Measurements from ENCODE around the gene SLC25A25. TPM values are rescaled to one million over a fixed set of nuclear protein-coding genes. Genes with fewer than 3 reads are reported as not detected.
"Not testable (repeated sequence)": the region's sequence is repeated elsewhere in the genome, so short reads cannot be mapped to it uniquely, and the experiment has no call there.

SLC25A25 gene
- total RNA-seq, 3 donors from 2014 or later (not counting 1 experiment from before 2014, with no cell fraction given), result 16.8 to 19.1 (median 18.9) TPM

DNA sequence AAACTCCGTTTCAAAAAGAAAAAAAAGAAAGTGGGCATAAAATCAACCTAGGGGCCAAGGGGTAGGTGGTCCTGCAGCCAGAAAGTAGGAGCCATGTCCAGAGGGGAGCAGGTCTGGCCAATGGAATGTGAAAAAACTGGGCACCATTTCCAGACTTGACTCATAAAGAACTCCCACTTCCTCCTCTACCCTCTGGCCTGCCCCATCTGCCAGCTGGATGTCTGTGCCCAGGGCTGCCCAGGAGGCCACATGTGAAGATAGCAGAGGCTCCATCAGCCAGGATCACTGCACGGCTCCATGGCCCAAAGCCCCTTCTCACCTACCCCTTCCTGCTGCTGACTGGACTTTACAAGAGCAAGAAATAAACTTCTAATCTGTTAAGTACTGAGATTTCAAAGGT lies 45.1 kb upstream of the SLC25A25 start:
- intact Hi-C loops (cut with micrococcal nuclease), result no loop called here
- no peak overlapping the region for H3K4me3 ChIP-seq (ENCODE audit: low read length)
- Mint-ChIP-seq H3K27me3 (ENCODE audit: low read depth in 2 of 2) (no peaks in the 10 kb centered on the region), H3K36me3 (no peaks in the 10 kb centered on the region), H3K9me3 (no peaks in the 10 kb centered on the region), H3K27ac (peak overlapping the region in 1 of 2 donors; percentile 20), H3K4me1 (peaks cover 33 to 49% of the 10 kb centered on the region in 2 donors), H3K4me3 (no peak overlapping the region)
- no peaks in the 10 kb centered on the region for H3K9me3 ChIP-seq (ENCODE audit: control insufficient read depth, insufficient read depth, low read length)
- peak in 1 of 2 donors; percentile 34 for DNase-seq
- peaks cover 58% of the 10 kb centered on the region for H3K4me1 ChIP-seq (ENCODE audit: control insufficient read depth, insufficient read depth, low read length)
- no peak overlapping the region for H3K27ac ChIP-seq (ENCODE audit: low read length)
- no peak for ATAC-seq
- 56% methylated on average over 2 of the region's 2 CpGs for whole genome bisulfite sequencing (ENCODE audit: insufficient coverage)
- no peaks in the 10 kb centered on the region for H3K27me3 ChIP-seq (ENCODE audit: control insufficient read depth, insufficient read depth, low read length)
- no peaks in the 10 kb centered on the region for H3K36me3 ChIP-seq (ENCODE audit: control insufficient read depth, insufficient read depth, low read length)
- TF ChIP-seq, protein P1, sequence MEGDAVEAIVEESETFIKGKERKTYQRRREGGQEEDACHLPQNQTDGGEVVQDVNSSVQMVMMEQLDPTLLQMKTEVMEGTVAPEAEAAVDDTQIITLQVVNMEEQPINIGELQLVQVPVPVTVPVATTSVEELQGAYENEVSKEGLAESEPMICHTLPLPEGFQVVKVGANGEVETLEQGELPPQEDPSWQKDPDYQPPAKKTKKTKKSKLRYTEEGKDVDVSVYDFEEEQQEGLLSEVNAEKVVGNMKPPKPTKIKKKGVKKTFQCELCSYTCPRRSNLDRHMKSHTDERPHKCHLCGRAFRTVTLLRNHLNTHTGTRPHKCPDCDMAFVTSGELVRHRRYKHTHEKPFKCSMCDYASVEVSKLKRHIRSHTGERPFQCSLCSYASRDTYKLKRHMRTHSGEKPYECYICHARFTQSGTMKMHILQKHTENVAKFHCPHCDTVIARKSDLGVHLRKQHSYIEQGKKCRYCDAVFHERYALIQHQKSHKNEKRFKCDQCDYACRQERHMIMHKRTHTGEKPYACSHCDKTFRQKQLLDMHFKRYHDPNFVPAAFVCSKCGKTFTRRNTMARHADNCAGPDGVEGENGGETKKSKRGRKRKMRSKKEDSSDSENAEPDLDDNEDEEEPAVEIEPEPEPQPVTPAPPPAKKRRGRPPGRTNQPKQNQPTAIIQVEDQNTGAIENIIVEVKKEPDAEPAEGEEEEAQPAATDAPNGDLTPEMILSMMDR (IDR thresholded peaks at IDR 0.05), result no peak

DNA sequence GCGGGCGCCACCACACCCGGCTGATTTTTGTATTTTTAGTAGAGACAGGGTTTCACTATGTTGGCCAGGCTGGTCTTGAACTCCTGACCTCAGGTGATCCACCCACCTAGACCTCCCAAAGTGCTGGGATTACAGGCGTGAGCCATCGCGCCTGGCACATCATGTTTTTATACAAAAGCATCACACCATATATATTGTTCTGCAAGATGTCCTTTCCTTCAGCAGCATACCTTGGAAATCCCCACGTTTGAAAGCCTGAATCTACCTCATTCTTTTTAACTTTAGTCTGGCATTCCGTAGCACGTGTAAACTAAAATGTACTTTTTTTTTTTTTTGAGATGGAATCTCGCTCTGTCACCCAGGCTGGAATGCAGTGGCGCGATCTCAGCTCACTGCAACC lies 44.4 kb upstream of the SLC25A25 start:
- H3K9me3 Mint-ChIP-seq; H3K9me3 ChIP-seq (ENCODE audit: control insufficient read depth, insufficient read depth, low read length); H3K4me3 ChIP-seq (ENCODE audit: low read length); H3K36me3 ChIP-seq (ENCODE audit: control insufficient read depth, insufficient read depth, low read length); ATAC-seq; H3K27me3 ChIP-seq (ENCODE audit: control insufficient read depth, insufficient read depth, low read length); H3K27ac ChIP-seq (ENCODE audit: low read length); H3K27me3 Mint-ChIP-seq (ENCODE audit: low read depth in 2 of 2); H3K4me3 Mint-ChIP-seq; intact Hi-C loops (cut with micrococcal nuclease); H3K36me3 Mint-ChIP-seq: not testable (repeated sequence)
- peaks cover 35 to 57% of the 10 kb centered on the region in 2 donors for H3K4me1 Mint-ChIP-seq
- DNase-seq, result peak in 1 of 2 donors; percentile 75
- WGBS (ENCODE audit: insufficient coverage), result 91% methylated on average over 12 of the region's 12 CpGs
- peak overlapping the region; percentile 20 to 36 for H3K27ac Mint-ChIP-seq
- H3K4me1 ChIP-seq (ENCODE audit: control insufficient read depth, insufficient read depth, low read length), result peaks cover 65% of the 10 kb centered on the region

DNA sequence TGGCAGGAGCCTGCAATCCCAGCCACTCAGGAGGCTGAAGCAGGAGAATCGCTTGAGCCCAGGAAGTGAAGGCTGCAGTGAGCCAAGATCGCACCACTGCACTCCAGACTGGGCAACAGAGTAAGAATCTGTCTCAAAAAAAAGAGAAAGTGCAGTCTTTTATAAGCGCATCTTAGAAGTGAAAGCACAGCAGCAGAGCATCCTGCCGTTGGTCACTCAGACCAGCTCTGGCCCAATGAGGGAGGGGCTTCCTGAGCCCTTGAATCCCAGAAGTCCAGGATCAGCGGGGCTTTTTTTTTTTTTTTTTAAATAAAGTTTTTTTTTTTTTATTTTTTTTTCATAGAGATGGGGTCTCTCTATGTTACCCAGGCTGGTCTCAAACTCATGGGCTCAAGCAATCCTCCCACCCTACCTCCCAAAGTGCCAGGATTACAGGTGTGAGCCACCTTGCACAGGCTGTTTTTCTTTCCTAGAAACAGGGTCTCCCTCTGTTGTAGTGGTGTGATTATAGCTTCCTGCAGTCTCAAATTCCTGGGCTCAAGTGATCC lies 43.2 kb upstream of the SLC25A25 start:
- peak overlapping the region; percentile 73 for H3K4me3 Mint-ChIP-seq
- intact Hi-C loops (cut with micrococcal nuclease), result no loop called here
- H3K27me3 ChIP-seq (ENCODE audit: control insufficient read depth, insufficient read depth, low read length), result no peaks in the 10 kb centered on the region
- ATAC-seq, result no peak
- no peaks in the 10 kb centered on the region for H3K9me3 Mint-ChIP-seq
- no peaks in the 10 kb centered on the region for H3K36me3 Mint-ChIP-seq
- TF ChIP-seq, protein P1 (IDR thresholded peaks at IDR 0.05), result no peak
- no peak overlapping the region for H3K4me3 ChIP-seq (ENCODE audit: low read length)
- H3K4me1 Mint-ChIP-seq, result peaks cover 39 to 61% of the 10 kb centered on the region in 2 donors
- WGBS (ENCODE audit: insufficient coverage), result 39% methylated on average over 4 of the region's 5 CpGs
- H3K36me3 ChIP-seq (ENCODE audit: control insufficient read depth, insufficient read depth, low read length), result no peaks in the 10 kb centered on the region
- peak overlapping the region; percentile 95 for H3K27ac Mint-ChIP-seq
- peak overlapping the region; percentile 93 for H3K27ac ChIP-seq (ENCODE audit: low read length)
- peak in 1 of 2 donors; percentile 55 for DNase-seq
- no peaks in the 10 kb centered on the region for H3K9me3 ChIP-seq (ENCODE audit: control insufficient read depth, insufficient read depth, low read length)
- H3K27me3 Mint-ChIP-seq (ENCODE audit: low read depth in 2 of 2), result no peaks in the 10 kb centered on the region
- H3K4me1 ChIP-seq (ENCODE audit: control insufficient read depth, insufficient read depth, low read length), result peaks cover 77% of the 10 kb centered on the region

DNA sequence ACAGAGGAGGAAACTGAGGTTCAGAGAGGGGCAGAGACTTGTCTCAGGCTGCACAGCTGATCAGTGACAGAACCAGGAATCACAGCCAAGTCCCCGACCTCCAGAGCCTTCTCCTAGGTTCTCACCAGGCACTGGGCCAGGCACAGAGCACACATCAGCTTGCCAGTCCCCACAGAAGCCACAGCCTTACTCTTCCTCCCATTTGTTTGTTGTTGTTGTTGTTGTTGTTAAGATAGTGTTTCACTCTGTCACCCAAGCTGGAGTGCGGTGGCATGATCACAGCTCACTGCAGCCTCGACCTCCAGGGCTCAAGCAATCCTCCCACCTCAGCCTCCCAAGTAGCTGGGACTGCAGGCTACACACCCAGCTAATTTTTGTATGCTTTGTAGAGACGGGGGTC lies 42.3 kb upstream of the SLC25A25 start:
- Histone ChIP-seq H3K4me1 (ENCODE audit: control insufficient read depth, insufficient read depth, low read length) (peaks cover 86% of the 10 kb centered on the region), H3K4me3 (ENCODE audit: low read length) (no peak overlapping the region), H3K27me3 (ENCODE audit: control insufficient read depth, insufficient read depth, low read length) (no peaks in the 10 kb centered on the region), H3K36me3 (ENCODE audit: control insufficient read depth, insufficient read depth, low read length) (no peaks in the 10 kb centered on the region), H3K9me3 (ENCODE audit: control insufficient read depth, insufficient read depth, low read length) (no peaks in the 10 kb centered on the region), H3K27ac (ENCODE audit: low read length) (peak overlapping the region; percentile 93)
- Mint-ChIP-seq H3K4me3 (peak overlapping the region; percentile 73), H3K27ac (peak overlapping the region; percentile 95), H3K9me3 (no peaks in the 10 kb centered on the region), H3K36me3 (no peaks in the 10 kb centered on the region), H3K27me3 (ENCODE audit: low read depth in 2 of 2) (no peaks in the 10 kb centered on the region), H3K4me1 (peaks cover 39 to 63% of the 10 kb centered on the region in 2 donors)
- intact Hi-C loops (cut with micrococcal nuclease), result loop anchor here (2.0 kb wide), 1 partner anchor 41 kb away; the partner anchor contains the start of gene NAIF1
- WGBS (ENCODE audit: insufficient coverage), result 40% methylated on average over 4 of the region's 4 CpGs
- ATAC-seq, result no peak
- TF ChIP-seq, protein P1 (IDR thresholded peaks at IDR 0.05), result no peak
- DNase-seq, result peak in 1 of 2 donors; percentile 67
